Germinal center (tissue), 1 donor: ENCODE results near the gene AIPL1.
A peak's percentile ranks its signal among the peaks of the same experiment; 100 is the strongest.

Source experiments
- DNase-seq: peaks from one replicate; pipeline ENCODE4 v3.0.0; 2012; ENCODE audit warnings: mixed read lengths, low spot score

The AIPL1 gene

DNA sequence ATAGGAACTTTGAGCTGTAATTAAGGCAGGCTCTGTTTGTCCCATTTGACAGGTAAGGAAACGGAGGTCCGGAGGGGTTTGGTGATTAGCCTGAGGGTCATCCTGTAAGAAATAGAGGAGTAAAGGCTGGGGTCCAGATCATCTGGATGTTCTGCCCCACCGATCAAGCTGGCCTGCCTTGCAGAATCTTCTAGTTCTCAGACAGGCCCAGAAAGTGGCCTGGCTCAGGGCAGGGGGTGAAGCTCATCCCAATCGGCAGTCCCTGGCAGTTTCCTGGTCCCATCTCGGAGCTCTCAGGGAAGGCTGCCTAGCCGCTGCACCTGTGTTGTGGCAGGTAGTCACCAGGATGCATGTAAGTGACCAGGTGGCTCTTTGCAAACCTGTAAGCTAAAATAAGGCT, 13.6 kb upstream of the AIPL1 start:
- no peak for DNase-seq

DNA sequence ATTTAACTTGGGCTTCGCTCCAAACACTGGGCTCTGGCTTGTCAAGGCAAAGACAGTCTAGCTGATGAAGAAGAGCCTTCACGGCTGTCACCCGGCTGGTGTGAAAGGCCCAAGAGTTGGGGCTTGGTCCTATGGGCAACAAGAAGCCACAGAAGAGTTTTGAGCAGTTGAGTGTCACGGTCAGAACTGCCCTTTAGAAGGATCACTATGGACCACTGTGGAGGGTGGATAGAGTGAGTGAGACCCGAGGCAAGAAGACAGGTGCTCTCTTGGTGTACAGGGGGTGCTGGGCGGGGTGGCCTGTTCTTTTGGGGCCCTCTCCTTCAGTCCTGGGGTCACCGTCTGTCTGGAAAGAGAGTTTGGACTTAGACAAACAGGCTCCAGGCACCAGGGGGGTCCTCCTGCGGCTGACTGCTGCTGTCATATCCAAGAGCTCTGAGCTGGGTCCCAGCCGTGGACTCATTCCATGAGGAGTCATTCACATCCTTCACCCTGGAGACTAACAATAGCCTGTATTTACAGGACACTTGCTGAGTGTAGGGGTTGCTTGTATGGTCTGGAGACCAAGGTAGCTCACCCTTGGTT, 11.7 kb upstream of the AIPL1 start:
- no peak for DNase-seq

DNA sequence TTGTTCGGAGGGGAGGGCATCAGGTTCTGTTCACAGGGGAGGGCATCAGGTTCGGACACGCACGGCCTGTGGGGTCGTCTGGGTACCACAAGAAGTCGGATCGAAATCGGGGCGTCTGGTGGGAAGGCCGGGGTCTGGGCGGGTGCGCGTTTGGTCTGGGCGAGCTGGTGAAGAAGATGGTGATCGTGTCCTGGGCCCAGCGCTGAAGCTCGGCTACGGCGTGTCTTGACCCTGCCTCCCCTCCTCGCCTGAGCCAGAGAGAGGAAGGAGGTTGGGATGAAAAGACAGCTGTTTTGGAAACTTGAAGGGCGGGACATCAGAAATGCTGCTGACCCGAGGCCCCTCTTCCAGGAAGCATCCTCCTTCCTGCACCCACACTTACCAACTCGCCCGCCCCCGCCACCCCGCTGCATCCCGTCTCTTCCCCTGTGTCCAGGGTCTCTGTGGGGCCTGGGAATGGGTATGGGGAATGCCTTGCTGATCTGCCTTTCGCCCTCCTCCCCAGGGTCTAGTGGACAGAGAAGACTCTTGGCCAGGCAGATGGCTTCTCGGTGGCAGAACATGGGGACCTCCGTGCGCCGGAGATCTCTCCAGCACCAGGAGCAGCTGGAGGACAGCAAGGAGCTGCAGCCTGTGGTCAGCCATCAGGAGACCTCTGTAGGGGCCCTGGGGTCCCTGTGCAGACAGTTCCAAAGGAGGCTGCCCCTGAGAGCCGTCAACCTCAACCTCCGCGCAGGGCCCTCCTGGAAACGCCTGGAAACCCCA, 9.8 kb upstream of the AIPL1 start:
- no peak for DNase-seq

DNA sequence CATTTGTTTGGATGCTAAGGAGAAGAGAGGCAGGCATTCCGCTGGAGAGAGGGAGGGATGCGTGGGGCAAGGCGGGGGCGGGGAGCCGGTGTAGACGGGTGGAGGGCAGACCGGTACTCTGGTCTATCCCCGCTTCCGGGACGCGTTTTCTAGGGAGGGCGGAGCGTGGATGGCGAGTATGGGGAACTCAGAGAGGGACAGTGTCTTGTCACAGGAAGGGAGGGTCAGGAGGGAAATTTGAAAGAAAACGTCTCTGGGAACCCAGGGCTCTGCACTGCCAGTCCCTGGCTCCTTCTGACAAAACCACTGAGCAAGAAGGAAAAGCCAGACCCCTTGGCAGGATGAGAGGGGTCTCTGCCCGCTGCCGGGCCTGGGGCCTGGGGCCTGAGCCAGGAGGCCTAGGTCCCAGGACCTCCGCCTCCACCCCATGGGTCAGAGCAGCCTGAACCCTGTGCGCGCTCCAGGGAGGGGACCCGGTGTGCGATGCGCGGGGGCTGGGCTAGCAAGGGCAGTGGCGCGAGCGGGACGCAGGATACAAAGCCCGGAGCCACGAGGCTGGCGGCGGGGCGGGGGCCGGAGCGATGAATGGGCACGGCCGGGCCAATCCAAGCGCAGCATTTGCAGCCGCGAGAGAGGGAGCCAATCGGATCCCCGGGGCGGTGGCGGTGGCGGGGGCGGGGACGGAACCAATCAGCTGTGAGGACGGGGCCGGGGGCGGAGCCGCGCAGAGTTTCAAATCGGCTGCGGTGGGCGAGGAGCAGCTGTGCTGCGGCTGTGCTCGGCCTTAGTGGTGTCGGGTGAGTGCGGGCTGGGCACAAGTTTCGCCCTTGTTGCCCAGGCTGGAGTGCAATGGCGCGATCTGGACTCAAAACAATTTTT, 9.0 kb upstream of the AIPL1 start, which contains the start of gene PIMREG:
Gene PIMREG, plus strand, starts transcription at position 764 of the 879 bp plus-strand sequence. CDS start 656 bp downstream, outside the sequence.
- DNase-seq, result peak; percentile 94

DNA sequence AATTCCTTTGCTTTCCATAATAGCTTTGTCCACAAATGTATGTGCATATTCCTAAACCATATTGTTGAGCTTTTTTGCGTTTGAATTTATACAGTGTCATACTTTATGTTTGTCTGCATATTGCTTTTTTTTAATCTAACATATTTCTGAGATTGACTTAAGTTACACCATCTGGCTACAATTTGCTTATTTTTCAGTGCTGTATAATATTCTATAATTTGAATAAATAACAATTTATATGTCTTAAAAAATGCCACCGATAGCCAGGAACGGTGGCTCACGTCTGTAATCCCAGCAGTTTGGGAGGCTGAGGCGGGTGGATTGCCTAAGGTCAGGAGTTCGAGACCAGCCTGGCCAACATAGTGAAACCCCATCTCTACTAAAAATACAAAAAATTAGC, 7.9 kb upstream of the AIPL1 start:
- no peak for DNase-seq

DNA sequence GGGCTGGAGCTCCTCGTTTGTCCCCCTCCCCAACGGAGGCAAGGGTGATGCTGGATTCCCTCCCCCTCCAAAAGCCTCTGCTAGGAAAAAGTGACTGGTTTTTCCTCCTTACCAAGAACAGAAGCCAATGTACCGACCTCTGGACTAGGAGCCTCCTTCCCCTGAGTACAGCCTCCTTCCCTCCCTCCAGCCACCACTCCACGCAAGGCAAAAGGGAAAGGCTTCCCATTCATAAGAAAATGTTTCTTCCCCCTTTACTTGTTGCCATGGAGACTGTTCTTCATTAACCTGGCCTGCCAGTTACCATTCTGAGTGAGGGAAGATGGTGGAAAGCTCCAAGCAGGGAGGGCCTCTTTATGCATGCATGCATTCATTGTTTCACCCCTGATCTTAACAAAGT, 5.0 kb upstream of the AIPL1 start:
- no peak for DNase-seq

DNA sequence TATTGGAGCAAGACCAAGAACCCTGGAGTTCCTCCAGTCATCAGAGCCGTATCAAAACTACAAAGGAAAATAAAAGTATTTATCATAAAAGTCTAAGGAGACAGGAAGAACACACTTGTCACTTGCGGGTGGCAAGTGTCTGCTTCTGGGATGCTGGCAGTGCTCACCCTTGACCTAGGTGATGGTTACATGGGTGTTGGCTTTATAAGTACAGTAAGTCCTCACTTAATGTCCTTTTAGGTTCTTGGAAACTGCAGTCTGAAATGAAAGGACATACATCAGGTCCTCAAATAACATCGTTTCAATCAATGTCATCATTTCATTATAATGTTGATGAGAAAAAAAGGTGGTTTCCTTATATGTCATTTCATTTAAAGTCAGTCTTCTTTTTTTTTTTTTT, 3.0 kb upstream of the AIPL1 start:
- no peak for DNase-seq

DNA sequence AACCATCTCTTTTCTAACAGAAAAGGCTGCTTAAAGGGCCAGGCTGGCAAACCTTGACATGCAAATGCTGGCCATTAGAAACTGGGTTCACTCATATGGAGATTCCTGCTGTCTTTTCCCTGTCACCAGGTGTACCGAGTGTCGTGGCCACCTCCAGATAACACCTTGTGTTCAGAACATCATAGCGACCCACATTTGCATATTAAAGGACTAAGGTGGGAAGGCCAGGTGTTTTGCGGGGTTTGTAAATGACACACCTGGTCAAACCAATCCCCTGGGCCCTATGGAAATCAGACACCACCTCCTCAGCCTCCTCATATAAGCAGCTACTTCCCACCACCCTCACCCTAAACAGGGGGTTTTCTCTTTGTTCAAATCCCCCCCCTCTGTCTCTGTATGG, 2.5 kb upstream of the AIPL1 start:
- DNase-seq, result no peak

DNA sequence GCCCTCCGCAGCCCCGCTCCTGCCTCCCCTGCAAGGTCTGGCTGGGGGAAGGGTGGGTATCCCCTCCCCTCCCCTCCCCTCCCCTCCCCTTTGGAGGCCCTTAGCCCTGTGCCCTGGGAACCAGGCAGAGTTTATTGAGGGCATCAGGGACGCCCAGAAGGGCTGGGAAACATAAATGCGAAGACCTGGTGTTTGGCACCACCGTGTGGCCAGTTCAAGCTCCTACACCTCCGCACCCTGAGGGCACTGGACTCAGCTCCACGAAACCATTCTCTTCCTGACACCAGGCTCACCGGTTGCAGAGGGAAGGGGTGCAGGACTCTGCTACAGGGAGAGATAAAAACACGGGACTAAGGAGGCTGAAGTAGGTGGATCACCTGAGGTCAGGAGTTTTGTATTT, 1.0 kb upstream of the AIPL1 start:
- peak; percentile 75 for DNase-seq

DNA sequence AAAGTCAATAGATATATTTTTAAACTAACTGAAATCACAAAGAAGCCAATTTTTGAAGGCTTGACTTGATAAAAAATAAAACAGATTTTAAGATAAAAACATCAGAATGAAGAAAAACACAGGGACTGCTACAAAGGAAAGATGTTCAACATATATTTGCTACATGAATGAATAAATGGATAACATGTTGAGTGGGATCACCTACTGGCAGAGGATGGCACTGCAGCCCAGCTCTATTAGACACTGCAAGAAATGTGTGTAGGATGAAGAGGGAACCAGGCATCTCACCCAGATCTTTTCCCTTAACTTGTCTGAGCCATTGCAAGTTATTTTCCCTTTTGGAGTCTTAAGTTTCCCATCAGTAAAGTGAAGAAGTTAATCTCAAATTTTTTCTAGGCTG, 4.2 kb downstream of the AIPL1 start:
- DNase-seq, result no peak

DNA sequence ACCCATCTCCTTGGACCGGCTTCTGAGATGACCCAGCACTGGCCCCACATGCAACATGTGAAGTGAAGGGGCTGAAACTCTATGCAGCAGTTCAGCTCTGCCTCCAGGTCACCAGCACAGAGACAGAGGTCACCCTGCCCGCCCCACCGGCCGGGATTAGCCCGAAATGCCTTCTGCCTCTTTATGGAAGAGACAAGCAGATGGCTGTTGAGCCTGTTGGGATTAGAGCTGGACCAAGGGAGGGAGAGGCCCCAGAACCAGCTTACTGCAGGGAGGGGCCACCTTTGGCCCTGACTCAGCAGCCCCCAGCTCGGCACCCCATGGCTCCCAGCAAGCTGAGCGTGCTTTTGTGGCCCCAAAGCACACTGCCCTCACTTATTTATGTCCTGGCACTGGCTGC, 5.7 kb downstream of the AIPL1 start:
- no peak for DNase-seq

DNA sequence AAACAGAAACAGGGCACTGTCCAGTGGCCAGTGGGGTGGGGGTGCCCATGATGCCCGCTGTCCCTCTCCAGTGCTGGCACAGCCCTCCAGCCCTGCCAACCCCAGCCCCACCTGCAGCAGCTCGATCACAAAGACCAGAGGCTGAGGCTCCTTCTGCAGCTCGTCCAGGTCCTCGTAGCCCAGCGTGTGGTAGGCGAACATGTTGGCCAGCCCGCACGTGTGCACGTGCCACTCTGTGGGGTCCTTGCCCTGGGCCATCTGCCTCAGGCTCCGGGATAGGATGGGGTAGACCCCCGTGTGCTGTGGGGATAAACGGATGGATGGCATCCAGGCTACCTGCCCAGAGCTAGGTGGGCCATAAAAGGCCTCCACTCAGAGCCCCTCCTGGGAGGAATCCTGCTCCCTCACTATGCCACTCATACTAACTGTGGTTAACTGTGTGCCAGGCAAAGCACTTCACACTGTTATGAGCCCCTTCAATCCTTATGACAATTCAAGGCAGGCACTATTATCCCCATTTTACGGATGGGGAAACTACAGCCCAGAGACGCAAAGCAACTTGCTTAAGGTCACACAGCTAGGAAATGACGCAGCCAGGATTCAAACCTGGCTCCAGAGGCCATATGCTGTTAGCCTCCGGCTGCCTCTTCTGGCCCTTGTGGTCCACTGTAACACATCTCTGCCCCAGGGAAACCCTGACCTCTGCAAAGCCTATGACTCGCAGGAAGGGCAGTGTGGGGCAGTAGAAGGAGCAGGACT, 6.5 kb downstream of the AIPL1 start:
- no peak for DNase-seq

DNA sequence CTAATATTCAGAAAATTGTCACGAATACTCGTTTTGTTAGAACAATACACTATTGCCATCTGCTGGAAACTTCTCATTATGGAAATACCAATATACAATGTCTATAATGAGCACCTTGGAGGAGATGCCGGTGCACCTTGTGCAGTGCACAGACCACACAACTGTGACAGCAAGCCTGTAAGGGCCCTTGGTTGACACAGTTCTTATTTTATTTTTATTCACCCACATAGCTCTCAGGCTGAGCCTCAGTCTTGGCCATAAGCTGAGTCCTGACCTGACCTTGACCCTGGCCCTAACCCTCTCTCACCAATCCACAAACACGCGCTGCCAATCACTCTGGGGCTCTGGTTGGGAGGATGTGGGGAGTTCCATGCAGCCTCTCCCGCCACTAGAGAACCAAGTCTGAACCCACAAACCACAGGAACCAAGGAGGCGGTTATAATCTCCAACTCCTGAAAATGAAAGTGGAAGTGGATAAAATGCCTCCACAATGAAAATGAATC, 7.6 kb downstream of the AIPL1 start:
- DNase-seq, result no peak

DNA sequence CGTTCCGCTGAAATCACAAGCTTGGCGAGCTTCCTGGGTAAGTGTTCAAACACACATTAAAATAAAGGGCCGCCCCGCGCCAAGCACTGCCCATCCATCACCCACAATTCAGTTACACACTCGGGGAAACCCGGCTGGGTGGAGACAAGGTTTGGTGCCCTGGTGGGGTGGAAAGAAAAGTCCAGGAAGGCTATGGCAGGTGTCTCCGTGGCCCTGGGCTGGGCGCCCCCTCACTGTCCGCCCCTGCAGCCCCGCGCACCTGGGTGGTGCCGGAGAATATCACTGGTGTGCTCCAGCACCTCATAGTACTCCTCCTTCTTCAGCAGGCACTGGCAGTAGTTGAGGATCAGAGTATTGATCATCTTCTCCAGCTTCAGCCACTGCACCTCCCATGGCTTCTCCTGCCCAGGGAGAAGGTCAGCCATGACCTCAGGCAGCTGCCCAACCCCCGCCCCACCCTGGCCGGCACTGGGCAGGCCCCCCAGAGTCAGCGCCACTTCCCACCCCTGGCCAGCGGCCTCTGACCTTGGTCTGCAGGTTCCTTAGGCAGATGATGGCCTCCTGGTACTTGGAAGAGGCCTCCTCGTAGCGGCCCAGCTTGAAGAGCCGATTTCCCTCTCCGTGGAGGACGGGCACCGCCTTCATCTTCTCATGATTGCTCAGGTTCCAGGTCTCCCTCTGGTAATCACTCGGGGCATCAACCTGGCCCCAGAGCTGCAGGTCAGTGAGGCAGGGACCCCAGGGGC, 8.4 kb downstream of the AIPL1 start:
- no peak for DNase-seq

DNA sequence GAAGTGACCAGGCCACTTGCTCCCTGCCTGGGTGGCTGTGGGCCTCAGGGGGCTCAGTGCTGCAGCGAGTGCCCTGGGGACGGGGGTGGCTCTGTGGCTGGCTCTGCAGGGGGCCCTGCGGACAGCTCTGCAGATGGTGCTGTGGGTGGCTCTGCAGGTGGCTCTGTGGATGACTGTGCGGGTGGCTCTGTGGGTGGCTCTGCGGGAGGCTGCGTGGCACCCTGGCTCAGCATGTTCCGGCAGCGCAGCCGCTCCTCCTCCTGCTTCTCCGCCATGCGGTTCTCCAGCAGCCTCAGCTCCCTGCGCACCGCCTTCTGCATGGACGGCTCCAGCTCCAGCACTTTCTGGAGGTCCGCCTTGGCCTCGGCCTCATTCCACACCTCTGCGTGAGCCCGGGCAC, 9.5 kb downstream of the AIPL1 start:
- no peak for DNase-seq

DNA sequence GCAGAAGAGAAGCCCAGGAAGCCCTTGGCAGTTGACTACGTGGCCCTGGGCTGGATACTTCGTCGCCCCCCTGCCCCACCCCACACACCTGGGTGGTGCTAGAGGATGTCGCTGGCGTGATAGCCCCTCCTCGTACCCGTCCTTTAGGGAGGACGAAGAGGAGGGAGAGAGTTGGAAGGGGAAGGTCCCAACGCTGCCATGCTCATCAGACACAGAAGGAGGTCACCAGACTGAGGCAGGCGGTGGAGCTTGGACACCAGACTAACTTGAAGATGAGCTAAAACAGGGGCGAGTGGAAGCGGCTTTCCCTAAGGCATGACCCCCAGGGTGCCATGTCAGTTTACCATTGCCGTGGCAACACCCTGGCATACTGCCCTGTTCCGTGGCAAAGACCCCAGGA, 11.0 kb downstream of the AIPL1 start:
- no peak for DNase-seq

DNA sequence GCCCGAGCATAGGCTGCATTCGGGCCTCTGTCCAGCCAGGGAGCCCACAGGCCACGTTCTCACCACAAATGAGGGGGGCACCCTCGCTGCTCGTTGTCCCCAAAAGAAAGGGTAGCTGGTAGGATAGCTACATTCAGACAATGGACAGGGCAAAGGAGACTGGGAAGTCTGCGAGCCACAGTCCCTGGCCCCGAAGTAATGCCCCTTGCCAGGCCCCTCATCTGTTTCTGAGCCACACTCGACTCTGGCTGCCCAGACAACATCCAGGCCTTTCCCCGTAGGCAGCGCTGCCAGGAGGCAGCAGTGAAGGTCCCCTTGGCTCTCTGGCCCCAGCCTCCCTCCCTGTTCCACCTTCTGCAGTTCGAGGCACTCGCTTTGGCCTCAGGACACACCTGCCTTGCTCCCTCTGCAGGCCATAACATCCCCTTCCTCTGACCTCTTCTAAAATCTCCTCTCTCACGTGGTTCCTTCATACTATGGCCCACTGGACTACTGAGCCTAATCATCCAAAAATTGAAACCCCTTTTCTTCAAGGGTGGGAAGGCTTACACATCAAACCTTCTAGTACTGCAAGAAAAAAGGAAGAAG, 12.2 kb downstream of the AIPL1 start:
- DNase-seq, result no peak

DNA sequence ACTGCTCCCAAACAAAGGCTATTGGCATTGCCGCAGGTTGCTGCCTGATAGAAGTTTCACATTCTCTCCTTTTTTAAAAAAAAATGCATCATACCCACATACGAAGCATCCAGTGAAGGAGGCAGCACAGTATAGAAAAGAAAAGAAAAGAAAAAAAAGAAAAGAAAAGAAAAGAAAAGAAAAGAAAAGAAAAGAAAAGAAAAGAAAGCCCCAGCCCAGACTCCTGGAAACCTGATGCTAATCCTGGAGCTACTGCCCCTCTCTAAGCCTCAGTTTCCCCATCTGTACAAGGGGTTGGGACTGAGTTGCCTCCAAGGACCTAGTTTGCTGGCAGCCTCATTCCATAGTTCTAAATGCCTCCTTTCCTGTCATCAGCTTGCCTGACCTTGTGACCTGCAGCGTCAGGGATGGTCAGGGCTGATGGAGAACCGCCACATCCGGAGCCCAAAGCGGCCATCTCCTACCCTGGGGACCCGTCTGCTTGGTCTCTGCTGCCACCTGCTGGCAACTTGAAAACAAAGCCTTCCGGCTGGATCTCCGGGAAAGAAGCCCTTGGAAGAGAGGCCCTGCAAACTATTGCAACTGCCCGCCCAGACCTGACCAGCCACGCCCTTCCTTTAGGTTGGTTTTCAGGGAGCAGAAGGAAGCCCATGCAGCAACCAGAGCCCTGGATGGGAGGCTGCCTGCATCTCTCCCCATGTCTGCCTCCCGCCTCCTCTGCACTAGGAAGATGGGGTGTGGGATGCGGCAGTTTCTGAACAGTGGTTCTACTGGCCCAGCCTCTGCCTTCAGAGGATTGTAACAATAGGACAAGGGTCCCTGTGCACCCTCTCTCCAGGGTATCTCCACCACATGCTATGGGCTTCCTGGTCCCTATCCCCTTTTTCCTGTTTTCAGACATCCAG, 13.0 kb downstream of the AIPL1 start:
- peak; percentile 74 for DNase-seq

DNA sequence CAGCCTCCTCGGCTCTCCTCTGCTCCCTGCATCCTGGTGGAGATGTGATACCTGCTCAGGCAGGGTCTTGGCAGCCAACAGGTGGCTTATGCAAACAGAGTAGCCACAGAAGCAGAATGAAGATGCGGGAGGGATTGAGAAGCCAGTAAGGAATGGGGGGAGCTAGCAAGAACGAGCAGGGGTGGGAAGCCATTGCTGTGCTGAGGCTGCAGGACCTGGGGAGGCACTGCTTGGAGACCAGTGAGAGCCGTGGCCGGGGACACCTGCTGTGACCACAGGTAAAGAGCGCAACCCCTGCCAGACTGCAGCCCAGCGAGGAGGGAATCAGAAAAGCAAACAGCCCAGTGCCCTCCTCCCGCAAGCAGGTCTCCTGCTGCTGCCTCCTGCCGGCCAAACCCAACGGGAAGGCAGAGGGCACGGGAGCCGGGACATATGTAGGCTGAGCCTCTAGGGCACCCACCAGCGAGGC, 14.7 kb downstream of the AIPL1 start:
- DNase-seq, result no peak

DNA sequence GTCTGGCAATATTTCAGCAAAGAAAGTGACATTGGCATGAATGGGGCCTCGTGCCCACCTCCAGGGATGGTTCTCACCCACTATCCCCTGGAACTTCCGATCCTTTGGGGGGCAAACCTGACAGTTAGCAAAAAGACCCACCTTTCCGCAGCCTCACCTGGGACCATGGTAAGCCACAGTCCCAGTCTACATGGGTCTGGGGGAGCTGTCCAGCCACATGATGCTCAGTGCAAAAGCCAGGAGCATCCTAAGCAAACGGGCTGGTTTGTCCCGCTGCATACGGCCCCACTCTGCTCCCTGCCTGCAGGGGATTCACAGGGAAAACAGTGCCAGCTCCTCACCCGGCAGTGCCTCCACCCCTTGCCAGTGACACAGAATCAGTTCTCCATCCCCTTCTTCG, 19.3 kb downstream of the AIPL1 start:
- DNase-seq, result no peak
